ENCODE data around the gene SKI.

The SKI gene

DNA sequence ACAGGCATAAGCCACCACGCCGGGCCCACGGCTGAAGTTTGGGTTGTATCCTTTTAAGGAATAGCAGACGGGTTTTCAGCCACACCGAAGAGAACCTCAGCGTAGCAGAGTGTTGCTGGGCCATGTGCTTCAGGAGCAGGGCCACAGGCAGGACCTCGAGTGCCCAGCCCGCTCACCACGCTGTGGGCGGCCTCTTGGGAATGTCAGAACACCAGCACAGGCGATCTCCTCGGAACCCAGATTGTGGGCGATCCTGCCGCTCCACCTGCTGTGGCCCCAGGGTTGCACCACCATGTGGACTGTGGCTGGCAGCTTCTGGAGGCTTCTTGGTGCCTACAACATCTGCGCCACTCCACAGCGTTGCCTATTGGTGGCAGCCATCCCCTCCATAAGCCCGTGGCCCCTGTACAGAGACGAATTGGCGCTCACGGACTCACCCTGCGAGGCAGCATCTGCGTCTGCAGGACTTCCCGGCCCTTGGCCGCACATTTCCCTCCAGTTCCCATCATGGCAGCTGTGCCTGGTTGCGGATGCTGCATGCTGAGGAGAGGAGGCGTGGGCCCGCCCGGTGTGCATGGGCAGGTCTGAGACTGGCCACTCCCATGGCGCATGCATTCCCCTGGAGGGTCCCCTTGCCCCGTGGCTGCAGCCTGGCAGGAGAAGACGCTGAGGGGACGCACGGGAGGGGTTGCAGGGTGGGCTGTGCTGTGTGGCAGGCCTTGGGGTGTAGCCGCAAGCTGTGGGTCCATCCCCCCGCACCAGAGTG lies 69.3 kb downstream of the SKI start:
- no peak for DNase-seq

DNA sequence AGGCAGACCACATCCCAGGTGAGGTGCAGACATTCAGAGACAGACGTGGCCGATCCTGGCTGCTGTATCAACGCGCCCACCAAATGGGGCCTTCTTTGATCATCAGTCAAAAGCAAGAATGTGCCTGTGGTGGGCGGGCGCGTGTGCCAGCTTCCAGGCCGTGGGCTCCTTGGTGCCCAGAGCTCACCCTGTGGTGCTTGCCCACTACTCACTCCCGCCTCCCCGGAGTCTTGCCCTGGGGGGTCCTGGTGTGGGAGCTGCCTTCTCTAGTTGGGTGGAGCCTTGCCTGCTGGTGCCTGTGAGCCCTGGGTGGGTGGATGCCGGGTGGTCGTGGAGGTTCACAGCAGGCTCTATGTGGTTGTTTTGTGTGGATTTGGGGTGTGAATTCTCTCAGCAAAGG lies 70.6 kb downstream of the SKI start:
- no peak for DNase-seq

DNA sequence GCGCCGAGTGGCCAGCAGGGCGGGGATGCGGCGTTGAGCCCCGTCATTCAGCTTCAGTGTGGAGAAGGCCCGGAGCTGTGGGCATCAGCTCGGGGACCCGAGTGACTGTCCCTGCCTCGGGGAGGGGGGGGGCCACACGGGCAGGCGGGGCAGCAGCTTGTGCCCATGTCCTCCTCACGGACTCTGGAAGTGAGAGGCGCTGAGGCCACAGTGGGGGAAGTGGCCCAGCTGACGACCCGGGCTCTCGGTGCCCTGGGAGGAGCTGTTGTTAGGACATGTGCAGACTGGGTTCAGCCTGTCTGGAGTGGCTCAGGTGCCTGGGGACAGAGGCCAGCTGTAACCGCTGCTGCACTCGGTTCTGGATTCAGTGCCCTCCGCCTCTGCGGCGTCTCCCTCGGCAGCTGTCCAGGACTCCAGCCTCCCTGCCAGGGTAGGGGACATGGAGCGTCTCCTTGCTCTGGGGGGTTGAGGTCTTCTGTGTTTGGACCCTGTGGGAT lies 71.1 kb downstream of the SKI start:
- peak; percentile 53 to 54 for DNase-seq

DNA sequence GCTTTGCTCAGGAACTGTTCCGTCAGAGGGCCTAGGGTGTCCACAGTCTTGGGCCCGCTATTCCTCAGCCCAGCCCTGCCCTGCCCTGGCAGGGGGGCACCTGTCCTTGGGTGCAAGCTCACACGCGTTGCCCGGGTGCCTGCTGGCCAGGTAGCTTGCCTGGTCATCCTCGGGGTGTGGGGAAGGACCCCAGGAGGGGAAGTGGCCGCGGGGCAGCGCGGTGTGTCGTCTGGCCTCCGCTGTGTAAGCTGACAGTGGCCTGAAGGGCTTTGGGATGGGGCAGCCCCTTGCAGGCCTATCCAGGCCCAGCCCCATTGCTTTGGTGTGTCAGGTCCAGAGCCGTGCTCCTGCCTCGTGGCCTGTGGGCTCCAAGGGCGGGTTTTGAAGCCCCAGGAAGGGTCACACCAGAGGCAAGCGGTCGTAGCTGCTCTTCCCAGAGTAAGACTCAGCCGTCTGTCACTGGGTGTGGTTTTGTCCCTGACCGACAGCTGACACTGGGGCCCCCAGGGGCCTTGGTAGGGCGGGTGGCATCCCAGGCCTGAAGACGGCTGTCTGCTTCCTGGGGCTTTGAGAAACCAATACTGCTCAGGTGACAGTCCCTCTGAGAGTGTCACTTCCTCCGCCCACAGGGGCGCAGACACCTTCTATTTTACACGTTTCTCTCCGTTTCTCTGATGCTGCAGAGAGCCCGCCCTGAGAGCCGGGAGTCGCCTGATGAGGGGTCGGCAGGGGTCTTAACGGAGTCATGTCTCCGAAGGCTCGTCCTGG lies 72.1 kb downstream of the SKI start:
- peak; percentile 44 to 47 for DNase-seq

DNA sequence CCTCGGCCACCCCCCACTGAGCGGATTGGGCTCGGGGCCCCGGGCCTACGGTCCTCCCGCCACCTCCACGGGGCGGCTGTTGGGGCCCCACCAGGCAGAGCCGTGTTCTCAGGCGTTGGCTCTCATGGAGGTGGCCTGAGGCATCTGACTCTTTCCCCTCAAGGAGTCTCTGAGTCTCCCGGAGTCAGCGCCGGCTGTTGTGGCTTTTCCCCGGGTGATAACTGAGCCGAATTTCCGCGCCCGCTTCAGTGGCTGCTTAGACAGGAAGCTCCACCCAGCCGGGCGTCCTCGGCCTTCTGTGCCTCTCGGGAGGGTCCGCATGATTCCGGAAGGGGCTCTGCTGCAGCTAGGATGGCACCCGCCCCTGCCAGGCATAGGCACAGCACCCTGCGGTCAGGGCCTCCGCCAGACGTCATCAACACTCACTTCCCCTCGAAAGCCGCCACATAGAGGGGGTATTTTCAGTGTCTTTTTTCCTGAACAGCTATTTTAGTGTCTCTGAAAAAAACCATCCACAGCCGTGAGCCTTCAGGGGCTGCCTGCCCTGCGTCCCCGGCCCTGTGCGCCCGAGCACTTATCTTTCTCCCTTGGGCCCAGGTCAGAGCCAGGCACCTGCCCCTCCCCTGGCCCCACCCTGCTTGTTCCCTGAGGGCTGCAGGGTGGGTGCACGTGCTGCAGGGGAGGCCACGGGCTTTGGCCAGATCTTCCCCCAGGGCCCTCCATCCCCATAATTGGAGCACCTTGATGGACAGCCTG lies 72.9 kb downstream of the SKI start:
- peak; percentile 68 to 86 for DNase-seq

DNA sequence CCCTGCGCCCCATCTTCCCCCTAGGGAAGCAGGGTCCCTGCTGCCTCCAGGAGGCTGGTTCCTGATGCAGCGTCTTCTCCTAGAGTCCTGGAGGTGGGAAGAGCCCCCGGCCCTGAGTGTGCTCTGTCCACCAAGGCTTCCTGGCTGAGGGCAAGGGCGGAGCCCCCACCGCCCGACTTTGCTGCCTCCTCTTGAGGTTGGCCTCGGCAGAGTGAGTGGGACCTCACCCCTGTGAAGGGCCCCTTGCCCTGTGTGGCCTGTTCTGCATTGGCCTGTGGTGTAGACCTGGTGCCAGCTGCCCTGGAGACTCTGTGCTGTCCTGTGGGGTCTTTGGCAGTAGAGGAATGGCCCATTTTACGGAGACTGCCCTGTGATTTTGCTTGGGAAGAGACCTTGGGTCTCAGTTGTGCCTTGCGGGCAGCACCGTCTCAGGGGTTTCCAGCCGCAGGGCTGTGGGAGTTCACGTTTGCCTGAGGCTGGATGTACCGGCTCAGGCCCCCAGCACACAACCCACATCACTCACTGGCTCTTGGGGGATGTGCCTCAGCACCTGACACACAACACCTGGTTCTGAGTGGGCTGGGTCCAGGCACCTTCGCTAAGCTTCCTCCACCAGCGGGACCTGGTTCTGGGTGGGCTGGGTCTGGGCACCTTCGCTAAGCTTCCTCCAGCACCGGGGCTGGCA lies 73.6 kb downstream of the SKI start:
- no peak for DNase-seq

DNA sequence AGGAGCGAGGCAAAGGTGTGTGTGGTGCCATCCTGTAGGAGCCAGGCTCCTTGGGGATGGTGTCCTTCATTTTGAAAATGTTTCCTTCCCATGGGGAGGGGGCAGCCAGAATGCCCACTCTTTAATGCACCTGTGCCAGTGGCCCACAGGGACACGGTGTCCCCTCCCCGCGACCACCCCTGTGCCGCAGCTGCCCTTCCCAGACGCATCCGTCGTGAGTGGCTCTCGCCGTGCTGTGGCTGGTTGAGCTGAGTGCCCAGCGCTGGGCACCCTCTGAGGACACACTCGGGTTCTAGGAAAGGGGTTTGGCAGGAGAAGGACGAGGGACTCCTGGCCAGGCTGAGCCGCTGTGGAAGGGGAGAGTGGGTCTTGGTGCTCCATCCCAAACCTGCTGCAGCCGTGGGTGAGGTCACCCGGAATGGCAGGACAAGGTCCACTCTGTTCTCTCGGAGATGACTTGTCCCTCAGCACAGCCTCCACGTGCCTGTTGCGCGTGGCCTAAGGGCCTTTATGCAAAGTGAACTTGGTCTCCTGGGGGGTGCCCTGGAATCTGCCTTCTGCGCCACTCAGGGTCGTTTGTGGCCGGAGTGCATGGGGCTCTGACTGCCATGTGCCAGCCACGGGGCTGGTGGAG lies 74.3 kb downstream of the SKI start:
- no peak for DNase-seq

DNA sequence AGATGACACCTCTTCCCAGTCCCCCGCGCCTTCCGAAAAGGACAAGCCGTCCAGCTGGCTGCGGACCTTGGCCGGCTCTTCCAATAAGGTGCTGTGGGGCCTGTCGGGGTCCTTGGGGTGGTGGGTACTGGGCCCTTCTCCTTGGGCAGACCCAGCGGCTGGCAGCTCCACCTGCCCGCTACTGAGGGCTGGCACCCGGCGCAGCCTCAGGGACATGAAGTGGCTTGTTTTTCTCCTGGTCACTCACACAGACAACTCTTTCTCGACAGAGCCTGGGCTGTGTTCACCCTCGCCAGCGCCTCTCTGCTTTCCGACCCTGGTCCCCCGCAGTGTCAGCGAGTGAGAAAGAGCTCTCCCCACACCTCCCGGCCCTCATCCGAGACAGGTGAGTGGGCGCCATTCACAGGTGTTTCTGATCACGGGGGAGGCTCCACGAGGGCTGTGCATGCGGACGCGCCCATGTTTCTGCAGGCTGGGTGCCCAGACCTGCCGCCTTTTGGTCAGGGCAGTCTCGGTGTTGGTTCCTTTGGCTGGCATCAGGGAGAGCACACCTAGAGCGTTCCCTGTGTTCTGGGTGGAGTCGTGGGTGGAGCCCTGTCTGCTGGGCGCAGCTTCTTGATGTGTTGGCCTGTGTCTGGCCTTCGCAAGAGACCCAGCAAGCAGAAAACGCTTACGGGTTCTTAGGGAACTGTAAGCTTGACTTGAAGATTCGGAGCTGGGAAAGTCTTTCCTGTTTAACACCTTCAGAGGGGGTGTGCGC lies 75.1 kb downstream of the SKI start:
- DNase-seq: no peak

DNA sequence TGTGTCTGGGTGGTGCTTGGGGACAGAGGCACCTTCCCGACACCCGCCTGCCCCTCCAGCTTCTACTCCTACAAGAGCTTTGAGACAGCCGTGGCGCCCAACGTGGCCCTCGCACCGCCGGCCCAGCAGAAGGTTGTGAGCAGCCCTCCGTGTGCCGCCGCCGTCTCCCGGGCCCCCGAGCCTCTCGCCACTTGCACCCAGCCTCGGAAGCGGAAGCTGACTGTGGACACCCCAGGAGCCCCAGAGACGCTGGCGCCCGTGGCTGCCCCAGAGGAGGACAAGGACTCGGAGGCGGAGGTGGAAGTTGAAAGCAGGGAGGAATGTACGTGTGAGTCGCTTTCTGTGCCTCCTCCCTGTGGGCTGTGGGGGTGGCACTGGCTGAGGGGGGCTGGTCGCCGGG lies 75.7 kb downstream of the SKI start:
- DNase-seq: no peak

DNA sequence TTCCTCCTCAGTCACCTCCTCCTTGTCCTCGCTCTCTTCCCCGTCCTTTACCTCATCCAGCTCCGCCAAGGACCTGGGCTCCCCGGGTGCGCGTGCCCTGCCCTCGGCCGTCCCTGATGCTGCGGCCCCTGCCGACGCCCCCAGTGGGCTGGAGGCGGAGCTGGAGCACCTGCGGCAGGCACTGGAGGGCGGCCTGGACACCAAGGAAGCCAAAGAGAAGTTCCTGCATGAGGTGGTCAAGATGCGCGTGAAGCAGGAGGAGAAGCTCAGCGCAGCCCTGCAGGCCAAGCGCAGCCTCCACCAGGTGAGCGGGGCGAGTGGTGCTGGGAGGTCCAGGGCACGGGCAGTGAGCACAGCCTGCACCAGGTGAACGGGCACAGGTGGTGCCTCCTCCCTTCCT lies 76.2 kb downstream of the SKI start:
- no peak for DNase-seq

DNA sequence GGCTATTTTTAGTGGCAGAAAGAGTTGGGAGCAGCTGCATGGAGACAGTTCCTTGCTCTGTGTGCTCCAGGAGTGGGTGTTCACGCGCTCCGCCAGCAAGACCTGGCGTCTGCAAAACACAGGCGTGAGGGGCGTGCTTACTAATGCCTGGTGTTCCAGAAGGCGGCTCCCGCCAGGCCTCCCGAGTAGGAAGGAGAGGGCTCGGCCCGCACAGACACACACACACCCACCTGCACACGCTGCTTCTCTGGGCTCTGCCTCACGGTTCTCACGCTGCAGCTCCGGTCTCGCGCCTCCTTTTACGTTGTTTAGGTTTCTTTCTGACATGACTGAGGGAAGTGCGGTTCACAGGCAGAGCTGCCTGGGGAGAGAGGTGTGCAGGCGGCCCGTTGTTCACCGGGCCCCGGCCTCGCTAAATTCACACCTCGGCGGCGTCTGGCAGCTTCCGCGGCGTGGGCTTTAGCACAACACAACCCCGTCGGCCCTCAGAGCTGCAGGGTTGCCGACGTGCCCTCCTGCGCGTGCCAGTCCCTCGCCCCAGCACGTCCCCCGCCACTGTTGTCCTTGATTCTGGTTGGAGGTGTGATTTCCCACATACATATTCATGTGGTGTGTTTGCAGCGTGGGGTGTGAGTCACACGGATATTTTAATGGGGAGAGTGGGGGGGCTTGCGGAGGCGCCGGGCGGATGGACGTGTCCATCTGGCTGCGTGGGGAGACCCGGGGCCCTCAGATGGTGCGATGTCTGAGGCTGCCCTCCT lies 77.0 kb downstream of the SKI start:
- peak in 1 of 2 donors; percentile 56 for DNase-seq

DNA sequence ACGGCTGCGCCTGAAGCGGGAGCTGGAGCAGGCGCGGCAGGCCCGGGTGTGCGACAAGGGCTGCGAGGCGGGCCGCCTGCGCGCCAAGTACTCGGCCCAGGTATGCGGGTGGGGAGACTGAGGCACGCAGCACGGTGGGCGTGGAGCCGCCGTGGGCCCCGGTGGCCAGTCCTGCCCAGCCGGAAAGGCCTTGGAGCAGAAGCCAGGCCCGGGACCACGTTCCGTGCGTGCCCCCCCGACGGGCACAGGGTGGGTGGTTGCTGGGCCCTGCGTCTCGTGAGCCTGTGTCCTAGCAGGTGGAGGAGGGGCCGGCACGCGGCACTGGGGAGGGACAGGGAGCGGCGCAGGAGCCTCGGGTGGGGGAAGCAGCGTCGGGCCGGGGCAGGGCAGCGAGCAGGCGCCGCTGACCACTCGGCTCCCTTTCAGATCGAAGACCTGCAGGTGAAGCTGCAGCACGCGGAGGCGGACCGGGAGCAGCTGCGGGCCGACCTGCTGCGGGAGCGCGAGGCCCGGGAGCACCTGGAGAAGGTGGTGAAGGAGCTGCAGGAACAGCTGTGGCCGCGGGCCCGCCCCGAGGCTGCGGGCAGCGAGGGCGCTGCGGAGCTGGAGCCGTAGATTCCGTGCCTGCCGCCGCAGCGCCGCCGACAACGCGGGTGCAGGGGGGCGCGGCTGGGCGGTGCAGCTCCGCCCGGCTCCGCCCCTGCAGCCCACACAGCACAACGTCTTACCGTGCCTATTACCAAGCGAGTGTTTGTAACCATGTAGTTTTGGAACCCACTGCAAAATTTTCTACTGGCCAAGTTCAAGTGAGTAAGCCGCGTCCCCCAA lies 78.2 kb downstream of the SKI start:
- no peak for DNase-seq

DNA sequence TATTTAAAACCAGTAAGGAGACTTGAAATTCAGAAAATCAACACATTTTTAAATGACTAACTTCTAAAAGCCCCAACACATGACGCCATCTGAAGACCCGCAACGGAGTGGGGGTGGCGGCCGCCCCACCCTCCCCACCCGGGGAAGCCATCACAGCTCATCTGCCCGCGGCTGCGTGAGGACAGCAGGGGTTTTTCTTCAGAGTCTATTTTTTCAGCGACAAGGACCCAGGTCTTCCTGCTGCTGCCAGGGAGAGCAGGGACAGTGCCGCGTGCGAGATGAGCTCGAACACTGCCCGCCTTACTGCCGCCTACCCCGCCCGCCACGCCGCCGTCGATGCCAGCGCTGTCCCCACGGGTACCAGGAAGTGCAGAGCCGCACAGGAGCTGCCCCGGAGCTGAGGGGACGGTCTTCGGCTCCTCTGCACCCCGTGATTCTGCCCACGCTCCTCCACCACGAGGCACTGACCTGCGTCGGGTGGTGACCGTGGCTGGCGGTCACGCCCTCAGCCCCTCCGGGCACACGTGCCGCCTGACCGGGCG lies 79.0 kb downstream of the SKI start:
- no peak for DNase-seq

DNA sequence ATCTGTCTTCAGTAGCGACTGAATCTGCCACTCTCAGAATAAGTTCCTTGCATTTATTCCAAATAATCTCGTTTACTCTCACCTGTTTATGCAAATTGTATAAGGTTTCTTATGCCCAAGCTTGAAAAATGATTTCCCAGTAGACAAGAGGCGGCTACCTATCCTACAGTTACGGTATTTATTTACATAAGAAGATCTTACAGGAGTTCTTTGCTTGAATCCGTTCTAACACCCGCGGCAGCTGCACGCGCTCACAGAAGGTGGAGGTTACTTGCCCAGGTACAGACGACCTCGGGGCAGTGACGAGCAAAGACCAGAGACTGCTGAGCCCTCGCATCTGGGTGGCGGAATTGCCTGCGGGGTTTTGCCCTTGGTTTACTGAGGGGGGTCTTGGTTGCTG lies 79.9 kb downstream of the SKI start:
- no peak for DNase-seq

DNA sequence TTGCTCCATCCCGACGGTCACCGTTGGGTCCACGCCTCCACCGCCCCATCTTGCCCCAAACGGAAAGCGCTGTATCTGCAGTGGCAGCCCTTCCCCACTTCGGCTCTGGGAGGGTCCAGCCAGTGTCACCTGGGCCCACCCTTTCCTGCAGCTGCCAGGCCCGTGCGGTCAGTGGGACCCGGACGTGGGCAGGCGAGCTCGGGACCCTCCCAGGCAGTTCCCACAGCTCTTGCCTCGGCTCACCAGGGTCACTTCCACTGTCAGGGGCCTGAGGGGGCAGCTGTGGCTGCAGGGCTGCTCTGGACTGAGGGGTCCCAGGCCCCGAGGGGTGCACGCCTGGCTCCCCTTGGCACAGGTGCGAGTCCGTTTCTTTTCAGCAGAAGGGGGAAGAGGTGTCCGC lies 80.7 kb downstream of the SKI start:
- no peak for DNase-seq

DNA sequence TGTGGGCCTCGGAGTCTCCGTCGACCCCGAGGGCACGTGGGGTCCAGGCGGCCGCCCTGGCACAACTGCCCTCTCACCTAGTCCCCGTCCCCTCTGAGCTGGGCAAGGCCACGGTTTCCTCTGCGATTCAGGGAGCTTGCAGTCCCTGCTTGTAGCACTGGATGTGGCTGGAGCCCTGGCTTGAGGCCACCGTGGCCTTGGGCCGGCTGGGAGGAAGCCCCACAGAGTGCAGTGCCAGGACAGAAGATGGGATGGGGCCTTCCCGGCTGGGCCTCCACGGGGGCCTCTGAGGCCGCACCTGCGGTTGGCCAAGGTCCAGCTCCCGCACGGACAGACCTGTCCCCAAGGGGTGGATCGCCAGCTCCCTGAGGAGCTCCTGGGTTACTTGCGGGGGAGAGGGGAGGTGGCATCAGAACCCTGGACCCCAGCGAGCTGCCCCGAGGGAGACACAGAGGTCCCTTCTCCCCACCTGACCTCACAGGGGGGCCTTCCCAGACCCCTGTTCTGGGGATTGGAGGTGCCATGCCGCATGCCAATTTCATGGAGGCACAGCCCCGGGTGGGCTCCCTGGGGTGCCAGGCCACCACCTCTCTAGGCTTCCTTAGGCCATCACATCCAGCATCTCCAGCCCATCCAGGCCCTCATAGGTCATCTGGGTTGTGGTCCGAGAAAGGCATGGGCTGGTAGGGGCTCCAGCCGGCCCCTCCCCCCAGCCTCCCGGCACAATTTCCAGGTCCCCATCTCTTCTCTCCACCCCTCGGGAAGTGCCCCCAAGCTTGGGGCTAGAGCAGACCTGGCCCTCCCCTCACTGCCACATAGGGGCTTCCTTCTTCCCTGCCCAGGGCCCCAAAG lies 82.4 kb downstream of the SKI start:
- DNase-seq: no peak

DNA sequence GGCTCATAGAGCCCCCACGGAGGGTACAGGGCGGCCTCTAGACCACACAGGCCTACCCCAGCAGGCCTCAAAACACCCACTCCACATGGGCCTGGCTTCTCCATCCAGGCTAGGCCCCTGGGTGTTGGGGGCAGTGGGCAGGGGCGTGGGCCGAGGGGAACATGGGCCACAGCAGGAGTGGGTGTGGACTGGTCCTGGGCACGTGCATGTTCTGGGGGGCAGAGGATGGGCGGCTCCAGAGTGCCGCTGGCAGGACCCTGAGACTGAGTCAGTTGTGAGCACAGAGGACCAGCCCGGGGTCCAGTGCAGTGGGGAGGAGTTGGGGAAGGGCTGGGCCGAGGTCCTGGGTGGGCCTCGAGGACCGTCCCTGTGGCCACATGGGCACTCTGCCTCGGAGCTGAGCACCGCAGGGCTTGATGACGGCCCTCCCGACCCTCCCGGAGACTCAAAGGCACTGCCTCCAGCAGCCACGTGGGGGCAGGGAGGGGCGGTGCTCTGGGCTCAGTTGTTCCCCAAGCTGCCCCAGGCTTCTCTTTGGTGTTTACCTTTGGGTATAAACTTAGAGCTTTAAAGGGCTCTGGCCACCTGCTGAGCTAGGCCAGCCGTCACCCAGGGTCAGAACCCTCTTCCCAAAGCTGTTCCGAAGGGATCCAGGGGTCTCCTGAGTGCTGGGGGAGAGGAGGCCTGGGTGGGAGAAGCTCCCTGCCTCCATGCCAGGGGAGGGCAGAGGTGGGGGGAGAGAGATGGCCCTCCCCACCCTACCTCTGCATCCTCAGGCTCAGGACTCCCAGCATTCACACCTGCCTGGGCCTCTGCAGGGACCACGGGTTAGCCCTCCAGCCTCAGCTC lies 83.3 kb downstream of the SKI start:
- DNase-seq: peak; percentile 25 to 28

DNA sequence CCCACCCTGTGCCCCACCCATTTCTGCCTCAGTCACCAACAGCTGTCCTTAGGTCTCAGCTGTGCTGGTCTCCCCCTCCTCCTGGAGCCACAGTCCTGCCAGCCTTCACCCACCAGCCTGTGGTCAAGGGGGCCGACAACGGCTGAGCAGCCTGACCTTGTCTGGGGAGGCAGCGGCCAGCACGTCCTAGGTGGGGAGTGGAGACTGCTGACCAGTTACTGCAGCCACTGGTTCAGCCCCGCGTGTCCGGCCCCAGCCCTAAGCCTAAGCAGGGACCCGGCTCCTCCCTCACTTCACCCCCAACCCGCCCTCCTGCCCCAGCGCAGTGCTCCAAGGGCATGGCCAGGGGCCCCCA lies 84.0 kb downstream of the SKI start:
- no peak for DNase-seq
